PC-3 (cell line): Measurements from ENCODE around the gene KMT2A.

Experiments used
- EZH2phosphoT487 ChIP-seq: fragments of 300-600 bp; sonication (generic); IDR thresholded peaks from 2 replicates; pipeline ENCODE4 v1.6.1; 2018; ENCODE audit warnings: mild to moderate bottlenecking, antibody characterized with exemption, low read length, borderline replicate concordance
- TF ChIP-seq, protein P1 (sequence below): fragments of 300-600 bp; sonication (generic); conservative IDR thresholded peaks from 2 replicates; pipeline ENCODE4 v1.5.1; 2017; ENCODE audit warnings: antibody characterized with exemption, low read depth, mild to moderate bottlenecking, low read length

DNA sequence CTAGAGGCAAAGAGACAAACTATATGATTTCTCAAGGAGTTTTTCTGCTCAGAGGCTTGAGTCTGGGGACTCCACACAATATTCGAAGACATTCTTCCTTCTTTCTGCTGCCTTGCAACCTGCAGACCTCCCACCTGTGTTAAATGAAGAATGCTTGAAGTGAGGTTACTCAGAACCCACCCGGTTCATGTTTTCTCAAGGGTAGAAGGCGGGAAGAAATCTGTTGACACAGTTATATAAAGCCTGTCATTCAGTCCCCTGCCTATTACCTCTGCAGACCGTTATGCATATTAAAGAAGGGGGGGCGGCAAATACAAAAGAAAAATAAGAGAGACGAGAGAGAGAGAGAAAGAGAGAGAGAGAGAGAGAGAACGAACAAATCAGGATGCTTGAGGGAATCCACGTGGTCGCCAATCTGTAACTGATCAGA is 2.2 kb upstream of the KMT2A start:
- TF ChIP-seq, protein P1, sequence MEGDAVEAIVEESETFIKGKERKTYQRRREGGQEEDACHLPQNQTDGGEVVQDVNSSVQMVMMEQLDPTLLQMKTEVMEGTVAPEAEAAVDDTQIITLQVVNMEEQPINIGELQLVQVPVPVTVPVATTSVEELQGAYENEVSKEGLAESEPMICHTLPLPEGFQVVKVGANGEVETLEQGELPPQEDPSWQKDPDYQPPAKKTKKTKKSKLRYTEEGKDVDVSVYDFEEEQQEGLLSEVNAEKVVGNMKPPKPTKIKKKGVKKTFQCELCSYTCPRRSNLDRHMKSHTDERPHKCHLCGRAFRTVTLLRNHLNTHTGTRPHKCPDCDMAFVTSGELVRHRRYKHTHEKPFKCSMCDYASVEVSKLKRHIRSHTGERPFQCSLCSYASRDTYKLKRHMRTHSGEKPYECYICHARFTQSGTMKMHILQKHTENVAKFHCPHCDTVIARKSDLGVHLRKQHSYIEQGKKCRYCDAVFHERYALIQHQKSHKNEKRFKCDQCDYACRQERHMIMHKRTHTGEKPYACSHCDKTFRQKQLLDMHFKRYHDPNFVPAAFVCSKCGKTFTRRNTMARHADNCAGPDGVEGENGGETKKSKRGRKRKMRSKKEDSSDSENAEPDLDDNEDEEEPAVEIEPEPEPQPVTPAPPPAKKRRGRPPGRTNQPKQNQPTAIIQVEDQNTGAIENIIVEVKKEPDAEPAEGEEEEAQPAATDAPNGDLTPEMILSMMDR: no peak
- no peak for TF ChIP-seq EZH2phosphoT487
